ENCODE results near the gene ERVFRD-1. TPM values are rescaled to one million over a fixed set of nuclear protein-coding genes. Genes with fewer than 3 reads are reported as not detected.

The ERVFRD-1 gene
- polyA plus RNA-seq, 2 of the 4 experiments (the other 2 are of a cell fraction) = not detected

GRCh38 chr6:11108726-11109125 lies 2.8 kb downstream of the ERVFRD-1 start:
- Histone ChIP-seq H3K4me3 (no peak overlapping the region), H3K4me1 (no peaks in the 10 kb centered on the region), H3K27ac (no peak overlapping the region), H3K4me2 (no peak overlapping the region), H3K9me3 (no peaks in the 10 kb centered on the region)
- DNase-seq (ENCODE audit: low read depth in 1 of 2, low spot score in 1 of 2) = no peak
- no peak for ATAC-seq
- TF ChIP-seq CTCF (IDR thresholded peaks at IDR 0.05) (no peak), USF2 (IDR thresholded peaks at IDR 0.05) (no peak), FOSL2 (IDR thresholded peaks at IDR 0.05) (no peak), FOSL2 (CRISPR knock-in tag; IDR thresholded peaks at IDR 0.05) (no peak)
- ChIA-PET CTCF (interaction anchor here (1.1 to 1.9 kb wide), 3 partner anchors 10 to 388 kb away, joined by 3 to 5 read pairs (median 3); no protein-coding TSS in a partner anchor), POLR2A (no interaction called here)
- FAIRE-seq = no peak

DNA sequence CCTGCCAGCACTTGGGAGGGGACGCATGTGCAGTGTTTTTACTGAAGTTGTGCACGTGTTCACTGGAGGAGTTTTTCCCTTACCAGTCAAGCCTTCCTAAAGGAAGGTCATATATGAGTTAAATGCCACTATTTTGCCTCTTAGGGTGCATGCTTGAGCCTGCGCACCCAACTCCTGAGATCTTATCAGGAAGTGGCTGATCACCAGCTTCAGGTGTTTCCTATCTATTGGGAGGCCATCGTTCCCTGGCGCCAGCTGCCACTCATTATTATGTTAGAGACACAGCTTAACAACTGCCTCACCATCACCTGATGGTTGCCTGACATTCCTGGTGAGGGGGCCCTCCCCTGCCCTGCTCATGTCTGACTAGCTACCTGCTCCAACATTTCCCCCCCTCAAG lies 8.5 kb downstream of the ERVFRD-1 start:
- Histone ChIP-seq H3K4me3 (no peak overlapping the region), H3K9me3 (peaks cover 8% of the 10 kb centered on the region; the same call in 2 of the 3 replicates), H3K4me2 (no peak overlapping the region), H3K4me1 (peaks cover 2% of the 10 kb centered on the region; the same call in 1 of the 3 replicates), H3K27ac (no peak overlapping the region)
- ChIA-PET CTCF (no interaction called here), POLR2A (no interaction called here)
- TF ChIP-seq RCOR1 (IDR thresholded peaks at IDR 0.05; ENCODE audit: low read depth, low read length) (no peak), CHD2 (IDR thresholded peaks at IDR 0.05; ENCODE audit: low read length, partially characterized antibody) (no peak), HOXA7 (CRISPR knock-in tag; IDR thresholded peaks at IDR 0.05) (no peak), EHF (CRISPR knock-in tag; IDR thresholded peaks at IDR 0.05) (no peak), BCL3 (IDR thresholded peaks at IDR 0.05) (no peak), FOXS1 (CRISPR knock-in tag; IDR thresholded peaks at IDR 0.05) (no peak), TP53 (CRISPR knock-in tag; IDR thresholded peaks at IDR 0.05) (no peak), MAZ (IDR thresholded peaks at IDR 0.05; ENCODE audit: borderline replicate concordance, low read depth, low read length) (no peak), HDAC2 (IDR thresholded peaks at IDR 0.05) (no peak), HMGXB4 (CRISPR knock-in tag; IDR thresholded peaks at IDR 0.05; ENCODE audit: borderline replicate concordance) (no peak), FOSL2 (IDR thresholded peaks at IDR 0.05) (no peak), FOSL2 (CRISPR knock-in tag; IDR thresholded peaks at IDR 0.05) (no peak), MAX (IDR thresholded peaks at IDR 0.05) (no peak)
- WGBS (ENCODE audit: missing lambda C conversion rate) = 100% methylated on average over 4 of the region's 5 CpGs
- FAIRE-seq (no peak), DNase-seq (ENCODE audit: low read depth in 1 of 2, low spot score in 1 of 2) (no peak), ATAC-seq (no peak)

- Histone ChIP-seq H3K4me1 (peaks cover 8% of the 10 kb centered on the region; the same call in 2 of the 3 replicates), H3K4me2 (no peak overlapping the region), H3K4me3 (no peak overlapping the region), H3K27ac (no peak overlapping the region), H3K9me3 (peaks cover 8% of the 10 kb centered on the region; the same call in 2 of the 3 replicates)
- DNase-seq (ENCODE audit: low read depth in 1 of 2, low spot score in 1 of 2) (no peak), ATAC-seq (no peak), FAIRE-seq (no peak)
- 97% methylated on average over 5 of the region's 5 CpGs for WGBS (ENCODE audit: missing lambda C conversion rate)
- POLR2A ChIA-PET = no interaction called here
- TF ChIP-seq CEBPB (IDR thresholded peaks at IDR 0.05) (no peak), NFE2L2 (conservative IDR thresholded peaks at IDR 0.05; ENCODE audit: low read length) (no peak), SREBF2 (IDR thresholded peaks at IDR 0.05) (no peak)
- CTCF ChIA-PET = no interaction called here
These were observed 10.1 kb downstream of the ERVFRD-1 start for GRCh38 chr6:11101417-11101816.

All from A549 (cell line).